Stomach (tissue), 4 donors: ENCODE results near the gene FAM110D.

Experiments used
- CTCF ChIP-seq, 7 experiments: fragments of 450-650 bp in 4 of 7; fragments of 200-600 bp in 3 of 7; sonication (generic) in 3 of 7; IDR thresholded peaks; one replicate each; pipeline ENCODE4 v1.5.1; 2016 to 2019; ENCODE audit warnings: antibody characterized with exemption in 7 of 7, control low read depth in 2 of 7, mild to moderate bottlenecking in 1 of 7
- POLR2A ChIP-seq, 4 donors: fragments of 450-650 bp; IDR thresholded peaks; one replicate each; pipeline ENCODE4 v1.6.1; 2016; ENCODE audit warnings: antibody characterized with exemption in 4 of 4, control low read depth in 2 of 4, mild to moderate bottlenecking in 1 of 4, moderate library complexity in 1 of 4
- POLR2AphosphoS5 ChIP-seq, 3 donors: sonication (generic); formaldehyde crosslinking; IDR thresholded peaks; one replicate each; pipeline ENCODE4 v1.6.1; 2016; ENCODE audit warnings: antibody characterized with exemption in 3 of 3

GRCh38 chr1:26124418-26125331, 34.2 kb upstream of the FAM110D start:
- TF ChIP-seq CTCF (IDR thresholded peaks at IDR 0.05) (no peak), POLR2A (IDR thresholded peaks at IDR 0.05) (no peak), POLR2AphosphoS5 (IDR thresholded peaks at IDR 0.05) (no peak)
